GM13976 (cell line): Measurements from ENCODE around the gene CUTC.

Source experiments
- DNase-seq: peaks from one replicate; pipeline ENCODE4 v3.0.0; 2012; ENCODE audit warnings: low spot score
- CTCF ChIP-seq: IDR thresholded peaks from 2 replicates; pipeline ENCODE4 v1.5.1; 2012; ENCODE audit warnings: borderline replicate concordance, mild to moderate bottlenecking; ENCODE audit not compliant: insufficient read depth; ENCODE audit errors: extremely low read depth, missing control alignments, control extremely low read depth
- in situ Hi-C: fragments of 300-500 bp; cut with MboI; formaldehyde crosslinking; loops from one replicate; pipeline ENCODE4 v1.12.0; 2022; ENCODE audit warnings: low sequenced_read_pairs, mixed read lengths, inconsistent platforms; ENCODE audit not compliant: unreplicated experiment

The CUTC gene

DNA sequence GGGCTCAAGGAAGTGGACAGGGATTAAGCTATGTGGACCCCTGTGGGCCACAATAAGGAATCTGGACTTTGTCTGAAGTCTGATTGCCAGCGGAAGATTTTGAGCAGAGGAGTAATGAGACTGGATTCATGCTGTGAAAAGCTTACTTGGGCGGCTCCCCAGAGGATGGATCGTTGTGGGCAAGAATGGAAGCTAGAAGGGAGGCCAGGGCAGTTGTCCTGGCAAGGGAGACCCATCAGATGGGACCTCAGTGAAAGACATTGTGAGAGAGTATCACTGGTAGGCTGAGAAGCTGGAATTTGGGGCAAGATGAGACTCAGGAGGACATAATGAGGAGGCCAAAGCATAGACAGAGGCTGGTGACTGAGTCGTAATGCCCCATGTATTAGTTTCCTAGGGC is 66.0 kb downstream of the CUTC start:
- no peak for DNase-seq
- no peak for TF ChIP-seq CTCF
- in situ Hi-C loops = no loop called here

DNA sequence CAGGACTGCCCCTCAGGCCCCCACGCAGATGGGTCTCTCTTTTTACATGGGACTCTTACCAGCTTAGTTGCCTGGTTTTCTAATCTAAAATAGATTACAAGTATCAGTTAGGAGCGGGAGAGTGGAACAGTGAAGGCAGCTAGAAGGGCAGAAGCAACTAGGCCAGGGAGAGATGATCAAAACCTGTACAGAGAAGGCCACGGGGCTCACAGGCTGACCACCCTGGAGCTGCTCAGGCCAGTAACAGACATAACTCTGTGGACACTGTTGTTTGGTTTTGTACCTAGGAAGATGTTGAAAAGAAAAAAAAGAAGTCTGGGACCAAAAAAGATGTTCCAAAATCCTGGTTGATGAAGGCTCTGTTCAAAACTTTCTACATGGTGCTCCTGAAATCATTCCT is 66.9 kb downstream of the CUTC start:
- no peak for TF ChIP-seq CTCF
- DNase-seq = no peak
- in situ Hi-C loops = no loop called here

- in situ Hi-C loops = no loop called here
- no peak for TF ChIP-seq CTCF
- DNase-seq = no peak
These were observed 67.6 kb downstream of the CUTC start for GRCh38 chr10:99799613-99800012.

DNA sequence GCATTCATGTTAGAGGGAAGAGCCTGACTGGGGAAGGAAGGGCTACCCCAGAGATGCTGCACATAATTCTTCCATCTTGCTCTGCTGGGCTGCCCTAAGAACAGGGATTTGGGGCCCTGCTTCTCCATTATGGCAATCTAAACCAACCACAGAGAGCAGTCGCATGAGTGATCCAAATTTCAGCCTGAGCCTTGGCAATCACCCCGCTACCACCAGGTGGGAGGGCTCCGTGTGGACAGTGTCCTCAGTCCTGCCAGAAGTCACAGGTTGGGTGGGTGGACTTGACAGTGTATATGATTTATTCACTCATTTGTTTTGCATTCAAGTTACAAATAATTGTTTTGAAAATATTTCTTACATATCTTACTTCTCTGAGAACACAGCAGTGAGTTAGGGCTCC is 72.4 kb downstream of the CUTC start:
- DNase-seq = no peak
- no peak for TF ChIP-seq CTCF
- in situ Hi-C loops = no loop called here

- in situ Hi-C loops = no loop called here
- no peak for DNase-seq
- no peak for TF ChIP-seq CTCF
These were observed 73.2 kb downstream of the CUTC start for GRCh38 chr10:99805190-99805589.
